Measurements from ENCODE around the gene FAM171A1.

DNA sequence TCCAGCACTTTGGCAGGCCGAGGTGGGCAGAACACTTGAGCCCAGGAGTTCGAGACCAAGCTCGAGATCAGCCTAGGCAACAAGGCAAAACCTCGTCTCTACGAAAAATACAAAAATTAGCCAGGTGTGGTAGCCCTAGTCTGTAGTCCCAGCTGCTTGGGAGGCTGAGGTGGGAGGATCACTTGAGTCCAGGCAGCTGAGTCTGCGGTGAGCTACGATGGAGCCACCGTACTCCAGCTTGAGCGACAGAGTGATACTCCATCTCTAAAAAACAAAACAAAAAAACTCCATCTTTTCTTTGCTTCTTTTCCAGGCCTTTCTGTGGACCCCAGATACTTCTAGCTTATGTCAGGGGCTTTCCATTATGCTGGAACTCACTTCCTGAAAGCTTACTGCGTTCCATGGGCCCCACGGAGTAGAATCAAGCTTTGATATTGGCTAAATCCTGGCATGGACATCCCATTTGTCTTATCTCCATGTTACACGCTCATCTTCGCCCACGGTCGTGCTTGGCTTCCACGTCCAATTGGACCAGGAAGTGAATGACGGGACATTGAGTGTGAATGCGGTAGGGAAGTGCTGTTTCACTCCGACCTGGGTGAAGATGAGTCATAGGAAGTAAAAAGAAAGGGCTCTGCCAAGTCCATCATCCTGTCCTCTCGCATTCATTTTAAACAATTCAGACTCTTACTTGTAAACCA is 45.7 kb downstream of the FAM171A1 start:
- no peak for TF ChIP-seq EZH2 (IDR thresholded peaks at IDR 0.05; ENCODE audit: insufficient read depth, low read length)
- TF ChIP-seq, protein P1, sequence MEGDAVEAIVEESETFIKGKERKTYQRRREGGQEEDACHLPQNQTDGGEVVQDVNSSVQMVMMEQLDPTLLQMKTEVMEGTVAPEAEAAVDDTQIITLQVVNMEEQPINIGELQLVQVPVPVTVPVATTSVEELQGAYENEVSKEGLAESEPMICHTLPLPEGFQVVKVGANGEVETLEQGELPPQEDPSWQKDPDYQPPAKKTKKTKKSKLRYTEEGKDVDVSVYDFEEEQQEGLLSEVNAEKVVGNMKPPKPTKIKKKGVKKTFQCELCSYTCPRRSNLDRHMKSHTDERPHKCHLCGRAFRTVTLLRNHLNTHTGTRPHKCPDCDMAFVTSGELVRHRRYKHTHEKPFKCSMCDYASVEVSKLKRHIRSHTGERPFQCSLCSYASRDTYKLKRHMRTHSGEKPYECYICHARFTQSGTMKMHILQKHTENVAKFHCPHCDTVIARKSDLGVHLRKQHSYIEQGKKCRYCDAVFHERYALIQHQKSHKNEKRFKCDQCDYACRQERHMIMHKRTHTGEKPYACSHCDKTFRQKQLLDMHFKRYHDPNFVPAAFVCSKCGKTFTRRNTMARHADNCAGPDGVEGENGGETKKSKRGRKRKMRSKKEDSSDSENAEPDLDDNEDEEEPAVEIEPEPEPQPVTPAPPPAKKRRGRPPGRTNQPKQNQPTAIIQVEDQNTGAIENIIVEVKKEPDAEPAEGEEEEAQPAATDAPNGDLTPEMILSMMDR (IDR thresholded peaks at IDR 0.05; ENCODE audit: insufficient read depth, low read depth, low read length), result no peak

All from astrocyte (in vitro differentiated cells and primary cell).